ENCODE measurements around the gene FSCN2. TPM values are rescaled to one million over a fixed set of nuclear protein-coding genes. Genes with fewer than 3 reads are reported as not detected.
"Not testable (repeated sequence)": the region's sequence is repeated elsewhere in the genome, so short reads cannot be mapped to it uniquely, and the experiment has no call there.

FSCN2 gene
- total RNA-seq, 1 experiment from 2014 or later = not detected

DNA sequence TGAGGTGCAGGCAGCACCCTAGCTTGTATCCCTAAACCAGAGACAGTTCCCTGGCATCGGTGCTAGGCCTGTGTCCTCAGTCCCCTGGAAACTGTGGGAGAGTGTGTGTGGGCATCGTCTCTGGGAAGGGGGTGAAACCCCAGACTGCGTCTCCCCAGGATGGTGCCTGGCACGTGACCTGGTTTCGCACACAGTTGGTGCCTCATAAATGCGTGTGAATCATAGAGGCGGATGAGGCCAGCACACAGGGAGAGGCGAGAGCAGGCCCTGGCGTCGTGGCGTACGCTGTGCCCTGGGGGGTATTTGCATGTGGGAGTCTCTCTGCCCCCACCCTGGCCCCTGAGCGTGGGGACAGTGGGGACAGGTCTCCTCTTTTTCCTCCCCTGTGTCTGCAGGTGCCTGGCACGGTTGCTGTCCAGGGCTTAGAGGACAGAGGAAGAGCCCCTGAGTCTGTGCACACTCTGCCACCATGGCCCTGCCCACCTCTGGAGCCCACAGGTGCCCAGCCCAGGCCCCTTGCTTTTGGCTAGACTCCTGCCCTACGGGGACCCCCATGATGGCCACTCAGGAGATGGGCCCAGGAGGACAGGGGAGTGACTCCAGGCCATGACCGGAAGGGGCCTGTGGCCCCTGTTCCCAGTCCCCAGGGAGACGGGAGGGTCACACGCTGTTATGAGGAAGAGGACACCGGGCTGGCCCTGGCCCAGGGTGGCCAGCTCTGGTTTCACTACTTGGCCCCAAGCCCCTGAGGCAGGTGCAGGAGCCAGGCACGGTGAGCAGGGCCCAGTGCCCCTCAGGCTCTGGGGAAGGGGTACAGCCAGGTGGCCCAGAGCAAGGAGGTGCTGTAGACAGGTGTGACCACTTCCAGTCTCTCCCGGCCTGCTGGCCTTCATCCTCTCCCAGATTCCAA lies 1.3 kb upstream of the FSCN2 start:
- no peak for DNase-seq (ENCODE audit: low read depth)

DNA sequence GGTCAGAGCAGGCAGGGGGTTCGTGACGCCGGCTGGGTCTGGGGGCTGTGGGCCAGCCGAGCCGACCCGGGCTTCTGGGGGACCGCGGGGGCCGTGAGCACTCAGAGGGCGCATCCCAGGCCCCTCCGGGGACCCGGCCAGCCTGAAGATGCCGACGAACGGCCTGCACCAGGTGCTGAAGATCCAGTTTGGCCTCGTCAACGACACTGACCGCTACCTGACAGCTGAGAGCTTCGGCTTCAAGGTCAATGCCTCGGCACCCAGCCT lies 140 bp downstream of the FSCN2 start:
- no peak for DNase-seq (ENCODE audit: low read depth)

DNA sequence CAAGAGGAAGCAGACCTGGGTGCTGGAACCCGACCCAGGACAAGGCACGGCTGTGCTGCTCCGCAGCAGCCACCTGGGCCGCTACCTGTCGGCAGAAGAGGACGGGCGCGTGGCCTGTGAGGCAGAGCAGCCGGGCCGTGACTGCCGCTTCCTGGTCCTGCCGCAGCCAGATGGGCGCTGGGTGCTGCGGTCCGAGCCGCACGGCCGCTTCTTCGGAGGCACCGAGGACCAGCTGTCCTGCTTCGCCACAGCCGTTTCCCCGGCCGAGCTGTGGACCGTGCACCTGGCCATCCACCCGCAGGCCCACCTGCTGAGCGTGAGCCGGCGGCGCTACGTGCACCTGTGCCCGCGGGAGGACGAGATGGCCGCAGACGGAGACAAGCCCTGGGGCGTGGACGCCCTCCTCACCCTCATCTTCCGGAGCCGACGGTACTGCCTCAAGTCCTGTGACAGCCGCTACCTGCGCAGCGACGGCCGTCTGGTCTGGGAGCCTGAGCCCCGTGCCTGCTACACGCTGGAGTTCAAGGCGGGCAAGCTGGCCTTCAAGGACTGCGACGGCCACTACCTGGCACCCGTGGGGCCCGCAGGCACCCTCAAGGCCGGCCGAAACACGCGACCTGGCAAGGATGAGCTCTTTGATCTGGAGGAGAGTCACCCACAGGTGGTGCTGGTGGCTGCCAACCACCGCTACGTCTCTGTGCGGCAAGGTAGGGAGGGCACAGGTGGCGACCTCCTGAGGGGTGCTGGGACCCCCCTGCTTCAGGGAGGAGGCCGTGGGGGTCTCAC lies 667 bp downstream of the FSCN2 start:
- no peak for DNase-seq (ENCODE audit: low read depth)

DNA sequence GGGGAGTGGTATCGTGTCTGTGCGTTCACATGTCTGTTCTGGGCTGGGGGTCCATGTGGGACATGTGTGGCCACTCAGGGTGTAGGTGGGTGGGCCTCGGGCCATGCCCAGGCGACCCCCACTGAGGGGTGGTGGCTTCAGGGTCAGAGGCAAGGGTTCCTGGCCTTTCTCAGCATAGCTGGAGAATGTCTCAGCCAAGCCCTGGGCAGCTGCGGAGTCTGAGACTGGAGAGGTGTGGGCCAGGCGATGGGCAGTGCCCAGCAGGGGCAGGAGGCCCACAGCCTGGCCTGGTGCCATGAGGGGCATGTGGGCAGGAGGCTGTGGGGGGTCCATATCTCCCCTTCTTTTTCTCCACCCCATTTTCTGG lies 1.2 kb downstream of the FSCN2 start:
- DNase-seq (ENCODE audit: low read depth) = no peak

DNA sequence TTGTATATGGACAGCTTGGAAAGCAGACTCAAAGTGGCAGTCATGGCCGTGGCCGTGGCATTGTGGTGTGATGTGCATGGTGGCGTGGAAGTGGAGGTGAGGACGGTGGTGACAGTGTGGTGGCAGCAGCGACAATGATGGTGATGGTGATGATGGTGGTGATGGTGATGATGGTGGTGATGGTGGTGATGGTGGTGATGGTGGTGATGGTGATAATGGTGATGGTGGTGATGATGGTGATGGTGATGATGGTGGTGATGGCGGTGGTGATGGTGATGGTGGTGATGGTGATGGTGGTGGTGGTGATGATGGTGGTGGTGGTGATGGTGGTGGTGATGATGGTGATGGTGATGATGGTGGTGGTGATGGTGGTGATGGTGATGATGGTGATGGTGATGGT lies 2.8 kb downstream of the FSCN2 start:
- not testable (repeated sequence) for DNase-seq (ENCODE audit: low read depth)

DNA sequence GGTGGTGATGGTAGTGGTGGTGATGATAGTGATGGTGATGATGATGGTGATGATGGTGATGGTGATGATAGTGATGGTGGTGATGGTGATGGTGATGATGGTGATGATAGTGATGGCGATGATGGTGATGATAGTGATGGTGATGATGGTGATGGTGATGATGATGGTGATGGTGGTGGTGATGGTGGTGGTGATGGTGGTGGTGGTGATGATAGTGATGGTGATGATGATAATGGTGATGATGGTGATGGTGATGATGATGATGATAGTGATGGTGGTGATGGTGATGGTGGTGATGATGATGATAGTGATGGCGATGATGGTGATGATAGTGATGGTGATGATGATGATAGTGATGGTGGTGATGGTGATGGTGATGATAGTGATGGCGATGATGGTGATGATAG lies 3.8 kb downstream of the FSCN2 start:
- not testable (repeated sequence) for DNase-seq (ENCODE audit: low read depth)

DNA sequence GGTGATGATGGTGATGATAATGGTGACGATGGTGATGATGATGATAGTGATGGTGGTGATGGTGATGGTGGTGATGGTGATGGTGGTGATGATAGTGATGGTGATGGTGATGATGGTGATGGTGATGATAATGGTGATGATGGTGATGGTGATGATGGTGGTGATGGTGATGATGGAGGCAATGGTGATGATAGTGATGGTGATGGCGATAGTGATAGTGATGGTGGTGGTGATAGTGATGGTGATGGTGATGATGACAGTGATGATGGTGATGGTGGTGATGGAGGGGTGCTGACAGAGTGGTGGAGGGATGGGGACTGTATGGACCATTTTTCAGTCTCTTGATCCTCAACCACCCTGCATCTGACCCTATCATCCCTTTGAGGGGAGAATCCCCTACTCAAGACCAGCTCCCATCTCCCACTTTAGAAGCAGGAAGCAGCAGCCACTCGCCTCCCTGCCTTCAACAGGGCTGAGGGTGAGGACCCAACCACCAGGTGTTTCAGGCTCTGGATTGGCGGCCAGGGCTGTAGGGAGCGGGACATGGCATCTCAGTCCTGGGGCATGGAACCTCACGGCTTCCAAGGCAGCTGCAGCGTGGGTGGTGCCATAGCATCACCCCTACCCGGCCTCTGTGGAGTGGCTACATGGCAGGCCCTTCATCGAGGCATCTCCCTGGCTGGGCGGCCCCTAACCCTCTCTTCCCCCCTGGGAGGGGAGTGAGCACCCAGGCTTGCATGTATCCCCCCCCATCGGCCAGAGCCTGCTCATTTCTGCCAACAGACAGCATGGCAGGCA lies 4.5 kb downstream of the FSCN2 start:
- DNase-seq (ENCODE audit: low read depth) = no peak

DNA sequence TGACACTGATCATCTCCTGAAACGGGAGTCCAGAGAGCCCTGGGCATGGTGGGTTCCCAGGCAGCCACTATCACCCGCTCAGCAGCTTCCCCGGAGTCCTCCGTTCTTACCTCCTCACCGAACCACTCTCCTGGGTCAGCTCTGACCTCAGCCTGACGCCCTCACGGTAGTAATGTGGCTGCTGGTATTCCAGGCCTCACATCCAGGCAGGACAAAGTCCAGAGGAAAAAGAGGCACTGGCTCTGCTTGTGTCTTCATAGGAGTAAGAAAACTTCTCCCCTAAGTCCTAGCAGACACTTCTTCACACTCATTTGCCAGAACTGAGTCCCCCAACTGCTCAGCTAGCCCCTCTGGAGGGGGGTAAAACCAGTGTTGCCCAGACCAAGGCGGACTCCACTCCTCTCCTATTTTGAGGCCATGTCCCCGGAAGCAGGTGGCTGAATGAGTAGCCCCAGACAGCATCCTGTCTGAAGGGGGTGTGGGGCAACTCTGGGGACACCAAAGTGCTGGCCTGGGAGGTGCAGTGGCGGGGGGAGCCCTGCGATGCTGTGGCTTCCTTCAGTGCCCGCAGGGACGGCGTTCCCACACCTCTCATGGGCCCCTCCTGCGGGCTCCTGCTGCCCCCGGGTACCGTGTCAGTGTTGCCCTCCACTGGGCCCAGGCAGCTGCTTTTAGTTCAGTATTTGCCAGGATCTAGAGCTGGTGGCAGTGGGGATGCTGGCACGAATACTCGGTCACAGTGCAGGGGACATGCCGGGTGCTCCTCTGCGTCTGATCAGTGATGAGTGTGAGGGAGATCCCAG lies 5.4 kb downstream of the FSCN2 start:
- no peak for DNase-seq (ENCODE audit: low read depth)

DNA sequence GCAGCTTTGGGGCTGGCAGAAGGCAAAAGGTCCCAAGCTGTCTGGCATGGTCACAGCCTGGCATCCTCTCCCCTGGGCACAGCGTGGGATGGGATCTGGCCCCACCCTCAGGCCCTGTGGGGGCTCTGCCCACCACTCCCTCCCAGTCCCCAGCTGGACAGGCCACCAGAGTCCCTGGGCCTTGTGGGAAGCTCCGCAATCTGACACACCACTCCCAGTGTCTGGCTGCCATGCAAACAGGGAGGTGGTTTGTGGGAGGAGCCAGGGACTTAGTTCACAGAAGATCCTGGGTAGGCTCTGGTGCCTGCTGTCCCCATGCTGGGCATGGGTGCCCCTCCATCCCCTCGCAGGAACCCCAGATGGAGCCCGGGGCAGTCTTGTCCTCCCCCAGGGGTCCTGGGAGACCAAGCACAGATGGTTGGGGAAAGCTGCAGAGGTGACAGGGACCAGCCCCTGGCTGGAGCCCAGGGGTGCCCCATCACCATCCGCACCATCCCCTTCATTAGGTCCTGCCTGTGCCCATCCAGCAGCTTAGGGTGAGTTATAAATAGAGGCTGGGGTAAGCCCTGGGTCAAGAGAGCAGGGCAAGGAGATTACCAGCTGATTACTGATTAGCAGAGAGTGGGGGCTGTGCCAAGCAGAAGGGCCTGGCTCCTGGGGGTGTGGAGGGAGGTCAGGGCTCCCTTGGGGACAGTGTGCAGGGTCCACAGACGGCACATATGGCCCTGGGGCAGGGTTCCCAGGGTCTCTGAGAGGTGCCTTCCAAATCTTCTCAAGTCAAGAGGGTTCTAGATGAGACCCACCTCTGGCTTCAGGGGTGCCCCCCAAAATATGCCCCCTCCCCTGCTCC lies 6.2 kb downstream of the FSCN2 start:
- no peak for DNase-seq (ENCODE audit: low read depth)

DNA sequence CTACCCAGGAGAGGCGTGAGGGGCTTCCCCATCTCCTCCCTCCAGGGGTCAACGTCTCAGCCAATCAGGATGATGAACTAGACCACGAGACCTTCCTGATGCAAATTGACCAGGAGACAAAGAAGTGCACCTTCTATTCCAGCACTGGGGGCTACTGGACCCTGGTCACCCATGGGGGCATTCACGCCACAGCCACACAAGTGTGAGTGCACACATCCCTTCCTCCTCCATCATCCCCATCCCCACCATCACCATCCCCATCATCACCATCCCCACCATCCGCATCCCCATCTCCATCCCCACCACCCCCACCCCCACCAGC lies 6.8 kb downstream of the FSCN2 start:
- DNase-seq (ENCODE audit: low read depth) = no peak

DNA sequence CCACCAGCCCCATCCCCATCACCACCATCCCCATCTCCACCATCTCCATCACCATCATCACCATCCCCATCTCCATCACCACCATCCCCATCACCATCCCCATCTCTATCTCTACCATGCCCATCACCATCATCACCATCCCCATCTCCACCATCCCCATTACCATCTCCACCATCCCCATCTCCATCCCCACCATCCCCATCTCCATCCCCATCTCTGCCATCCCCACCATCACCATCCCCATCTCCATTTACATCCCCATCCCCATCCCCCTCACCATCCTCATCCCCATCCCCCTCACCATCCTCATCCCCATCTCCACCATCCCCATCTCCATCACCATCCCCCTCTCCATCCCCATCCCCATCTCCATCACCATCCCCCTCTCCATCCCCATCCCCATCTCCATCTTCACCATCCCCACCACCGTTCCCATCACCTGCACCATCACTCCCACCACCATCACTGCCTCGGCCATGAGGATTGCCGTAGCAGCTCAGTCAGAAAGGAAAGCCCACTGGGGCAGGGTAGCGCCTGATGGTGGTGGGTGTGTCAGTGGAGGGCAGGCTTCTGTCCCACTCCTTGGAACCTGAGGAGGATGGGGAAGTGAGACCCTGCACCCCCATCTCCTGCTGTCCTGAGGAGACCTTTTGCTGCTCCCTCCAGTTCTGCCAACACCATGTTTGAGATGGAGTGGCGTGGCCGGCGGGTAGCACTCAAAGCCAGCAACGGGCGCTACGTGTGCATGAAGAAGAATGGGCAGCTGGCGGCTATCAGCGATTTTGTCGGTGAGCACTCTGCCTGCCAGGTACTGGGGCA lies 7.5 kb downstream of the FSCN2 start:
- no peak for DNase-seq (ENCODE audit: low read depth)

DNA sequence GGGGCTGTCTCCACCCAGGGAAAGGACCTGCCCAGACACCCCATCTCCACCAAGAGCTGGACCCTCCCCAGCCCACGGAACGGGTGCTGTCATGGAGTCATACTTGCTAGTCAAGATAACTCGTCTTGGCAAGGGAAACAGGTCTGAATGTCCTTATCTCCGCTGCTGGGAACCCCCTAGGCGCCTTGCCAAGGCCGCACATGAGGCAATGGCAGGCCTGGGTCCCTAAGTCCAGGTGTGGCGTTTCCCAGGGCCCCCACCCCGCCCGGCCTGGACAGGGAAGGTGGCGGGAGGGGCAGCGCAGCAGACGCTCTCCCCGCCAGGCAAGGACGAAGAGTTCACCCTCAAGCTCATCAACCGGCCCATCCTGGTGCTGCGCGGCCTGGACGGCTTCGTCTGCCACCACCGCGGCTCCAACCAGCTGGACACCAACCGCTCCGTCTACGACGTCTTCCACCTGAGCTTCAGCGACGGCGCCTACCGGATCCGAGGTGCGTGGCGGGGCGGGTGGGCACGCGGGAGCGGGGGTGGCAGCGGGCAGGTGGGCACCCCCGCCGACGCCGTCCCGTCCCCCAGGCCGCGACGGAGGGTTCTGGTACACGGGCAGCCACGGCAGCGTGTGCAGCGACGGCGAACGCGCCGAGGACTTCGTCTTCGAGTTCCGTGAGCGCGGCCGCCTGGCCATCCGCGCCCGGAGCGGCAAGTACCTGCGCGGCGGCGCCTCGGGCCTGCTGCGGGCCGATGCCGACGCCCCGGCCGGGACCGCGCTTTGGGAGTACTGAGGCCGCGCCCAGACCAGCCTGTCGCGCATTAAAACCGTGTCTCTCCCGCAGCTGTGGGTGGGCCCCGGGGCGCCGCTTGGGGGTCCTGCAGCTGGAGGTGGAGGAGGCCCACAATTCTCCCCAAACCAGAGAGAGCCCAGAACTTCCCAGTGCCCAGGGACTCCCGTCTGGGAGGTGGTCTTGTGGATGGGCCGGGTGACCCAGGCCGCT lies 8.4 kb downstream of the FSCN2 start:
- DNase-seq (ENCODE audit: low read depth) = no peak

DNA sequence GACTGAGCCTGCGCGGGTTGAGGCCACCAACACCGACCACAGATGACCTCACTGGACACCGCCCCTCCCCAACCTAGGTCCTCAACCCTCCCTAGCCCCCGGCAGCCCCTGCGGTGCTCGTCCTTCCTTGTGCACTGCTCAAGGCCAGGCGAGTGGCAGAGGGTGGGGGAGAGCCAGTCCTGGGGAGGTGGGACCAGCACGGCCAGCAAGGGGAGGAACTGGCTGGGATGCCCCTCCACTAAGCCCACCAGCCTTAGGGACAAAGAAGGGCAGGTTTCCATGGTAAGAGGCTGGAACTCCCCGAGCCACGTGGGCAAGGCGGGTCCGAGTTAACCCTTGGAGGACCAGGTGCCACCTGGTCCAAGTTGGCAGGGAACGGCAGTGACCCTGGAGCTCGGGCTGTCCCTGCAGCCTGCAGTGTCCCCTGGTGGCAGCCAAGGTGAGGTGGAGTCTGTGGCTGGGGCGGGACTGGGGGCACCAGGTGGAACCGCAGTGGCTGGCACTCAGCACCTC lies 9.2 kb downstream of the FSCN2 start:
- DNase-seq (ENCODE audit: low read depth) = no peak

DNA sequence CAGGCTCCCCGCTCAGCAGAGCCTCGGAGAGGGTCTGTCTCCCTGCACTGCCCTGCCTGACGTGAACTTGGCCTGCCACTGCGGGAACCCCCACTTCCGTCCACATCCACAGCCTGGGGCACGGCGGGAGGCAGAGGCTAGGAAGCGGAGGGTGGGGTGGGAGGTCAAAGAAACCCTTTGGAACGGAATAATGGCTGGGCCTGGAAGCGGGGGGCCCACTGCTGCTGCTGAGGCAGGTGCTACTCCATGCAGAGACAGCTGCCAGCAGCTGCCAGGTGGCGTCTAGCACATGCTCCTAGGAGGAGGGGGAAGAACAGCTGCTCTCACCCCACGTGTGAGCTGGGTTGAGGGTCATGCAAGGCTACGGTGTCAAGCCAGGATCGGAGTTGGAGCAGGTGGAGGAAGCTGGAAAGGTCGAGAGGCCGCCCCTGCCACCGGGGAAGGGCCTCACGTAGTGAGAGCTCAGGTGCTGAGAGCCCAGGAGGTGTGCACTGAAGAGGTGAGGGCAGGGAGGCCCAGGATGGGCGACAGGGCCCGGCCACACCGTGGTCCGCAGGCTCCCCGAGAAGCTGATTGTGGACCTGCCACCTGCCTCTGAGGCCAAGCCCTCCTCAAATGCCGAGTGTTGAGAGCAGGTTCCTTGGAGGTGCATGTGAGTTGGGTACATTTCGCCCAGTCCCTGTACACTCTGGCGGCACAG lies 9.8 kb downstream of the FSCN2 start:
- DNase-seq (ENCODE audit: low read depth) = no peak

DNA sequence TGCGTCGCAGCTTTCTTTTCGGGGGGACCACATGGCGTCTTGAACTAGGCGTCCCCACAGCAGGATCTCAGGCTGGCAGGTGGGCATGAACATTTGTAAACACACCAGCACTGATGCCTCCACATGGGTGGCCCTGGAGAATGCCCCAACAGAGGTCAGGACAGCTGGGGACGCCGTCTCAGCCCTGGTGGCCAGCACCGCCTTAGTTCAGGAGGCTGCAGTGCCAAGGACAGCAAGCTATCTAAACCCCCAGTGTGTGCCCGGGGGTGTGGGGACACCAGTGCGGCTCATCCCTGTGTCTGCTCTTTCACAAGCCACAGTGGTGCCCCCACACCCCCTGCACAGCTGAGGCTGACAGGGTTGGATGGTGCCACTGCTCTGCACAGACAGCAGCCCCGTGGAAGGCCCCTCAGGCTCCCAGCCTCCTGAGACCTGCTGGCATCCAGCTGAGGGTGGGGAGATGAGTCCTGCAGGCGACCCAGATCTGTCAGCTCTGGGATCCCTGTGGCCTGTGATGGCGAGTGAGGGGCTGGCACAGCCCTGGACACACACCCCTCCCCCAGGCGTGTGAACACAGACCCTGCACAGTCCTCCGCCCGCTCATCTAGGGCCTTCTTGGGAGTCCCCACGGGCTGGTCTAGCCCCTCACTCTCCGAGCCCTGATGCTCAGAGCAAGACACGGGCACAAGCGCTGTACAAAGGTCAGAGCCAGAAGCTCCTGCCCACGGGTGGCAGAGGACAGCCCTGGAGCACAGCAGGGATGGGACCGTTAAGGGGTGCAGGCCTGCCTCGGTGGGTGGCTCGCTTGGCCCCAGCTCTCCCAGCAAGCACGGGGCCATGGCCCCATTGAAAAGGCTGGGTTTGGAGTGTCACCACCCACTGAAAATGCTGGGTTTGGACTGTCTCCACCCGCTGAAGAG lies 10.7 kb downstream of the FSCN2 start:
- DNase-seq (ENCODE audit: low read depth) = no peak

DNA sequence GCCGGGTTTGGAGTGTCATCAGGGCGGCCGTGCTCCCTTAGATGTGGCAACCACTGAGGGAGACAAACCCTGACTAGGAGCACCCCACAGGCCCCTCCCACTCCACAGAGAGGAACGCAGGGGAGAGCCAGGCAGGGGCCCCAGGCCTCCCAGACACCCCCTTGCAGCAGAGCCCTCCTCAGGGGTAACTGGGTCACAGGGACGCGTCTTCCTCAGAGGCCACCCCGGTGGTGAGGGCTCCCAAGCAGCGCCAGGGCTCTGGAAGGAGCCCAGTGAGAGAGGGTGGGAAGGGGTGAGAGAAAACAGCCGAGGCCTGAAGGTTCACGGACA lies 11.4 kb downstream of the FSCN2 start:
- no peak for DNase-seq (ENCODE audit: low read depth)
